Pancreas (tissue), 10 donors: ENCODE measurements around the gene KANSL3. TPM values are rescaled to one million over a fixed set of nuclear protein-coding genes. Genes with fewer than 3 reads are reported as not detected.

Experiments
- ATAC-seq, 4 donors: fragments of 200-7000 bp; cut with Tn5 transposase; one replicate each; pipeline versions ENCODE4 v1.8.0 to v1.9.1; 2020; ENCODE audit warnings: mild to moderate bottlenecking in 4 of 4, moderate library complexity in 4 of 4
- DNase-seq, 6 donors: peaks; one replicate each; pipeline ENCODE4 v3.0.0-alpha.2; 2020
- FAIRE-seq: peaks from 2 replicates; lab custom pipeline; 2012; peaks lifted over from hg19 to GRCh38; lab: Jason Lieb, UNC
- H3K27ac ChIP-seq, 4 donors: fragments of 200-600 bp; sonication (generic); 1 replicate in 3 of 4; 2 replicates in 1 of 4; pipeline versions ENCODE4 v1.5.0 to v1.8.0; 2020
- H3K27me3 ChIP-seq, 4 donors: fragments of 200-600 bp; one replicate each; pipeline ENCODE4 v1.8.0; 2021
- H3K36me3 ChIP-seq, 3 donors: fragments of 200-600 bp; sonication (generic) in 1 of 3; one replicate each; pipeline versions ENCODE4 v1.5.0 to v1.8.0; 2020 to 2021
- H3K4me1 ChIP-seq, 3 donors: fragments of 200-600 bp; one replicate each; pipeline ENCODE4 v1.8.0; 2021
- H3K4me3 ChIP-seq, 4 donors: fragments of 200-600 bp; sonication (generic) in 2 of 4; one replicate each; pipeline versions ENCODE4 v1.5.0 to v1.8.0; 2020 to 2021
- H3K9me3 ChIP-seq, 4 donors: fragments of 200-600 bp; one replicate each; pipeline ENCODE4 v1.8.0; 2021
- WGBS, 2 donors: extraction: QIAGEN DNeasy Blood & Tissue Kit; methylation state at CpG; one replicate each; pipeline ENCODE4 v1.1.7; 2013; 5-methylcytosine and 5-hydroxymethylcytosine counted together
- intact Hi-C, 3 donors: fragments of 100-400 bp; cut with DNase I; formaldehyde crosslinking; loops; one replicate each; pipeline versions ENCODE4 v1.11.1 to v1.14.2; 2022
- polyA plus RNA-seq, 2 donors: library from polyadenylated mRNA; stranded (reverse); fragments of 200-250 nt; gene quantifications; one replicate each; pipeline ENCODE4 v1.2.3, GENCODE V29; 2013
- total RNA-seq, 6 donors: library from RNA; stranded (reverse); fragmentation: NEBNext Ultra II Directional in 4 of 6; extraction: Animal tissue kit (Norgen Biotek cat#: 25700) in 4 of 6; gene quantifications; one replicate each; pipeline versions ENCODE4 v1.2.1 to v1.2.4, GENCODE V29; 2021 to 2023
- TF ChIP-seq, protein P1 (sequence below), 4 donors: fragments of 200-600 bp; sonication (generic) in 3 of 4; IDR thresholded peaks; one replicate each; pipeline versions ENCODE4 v1.5.0 to v1.8.0; 2021; ENCODE audit warnings: antibody characterized with exemption in 4 of 4
- donor health status: healthy with polysubstance abuse.
- donor health status: DM: no; HTN: no; CAD: no; lungs with moderate emphysema.
- donor health status: DM: no; HTN: no; CAD: no.
- donor health status: control.
- donor health status: control.
- donor health status: Bipolar disorder and iron deficiency.
- donor health status: DM: yes; HTN: yes; CAD: no.
- donor health status: DM: no; HTN: no; CAD: no.
- donor health status: DM: no; HTN: no; CAD: no.
- donor health status: DM: yes; HTN: yes; CAD: no.

The KANSL3 gene
- total and polyA plus RNA-seq, 8 donors, result 14.8 to 28.9 (median 19.2) TPM

DNA sequence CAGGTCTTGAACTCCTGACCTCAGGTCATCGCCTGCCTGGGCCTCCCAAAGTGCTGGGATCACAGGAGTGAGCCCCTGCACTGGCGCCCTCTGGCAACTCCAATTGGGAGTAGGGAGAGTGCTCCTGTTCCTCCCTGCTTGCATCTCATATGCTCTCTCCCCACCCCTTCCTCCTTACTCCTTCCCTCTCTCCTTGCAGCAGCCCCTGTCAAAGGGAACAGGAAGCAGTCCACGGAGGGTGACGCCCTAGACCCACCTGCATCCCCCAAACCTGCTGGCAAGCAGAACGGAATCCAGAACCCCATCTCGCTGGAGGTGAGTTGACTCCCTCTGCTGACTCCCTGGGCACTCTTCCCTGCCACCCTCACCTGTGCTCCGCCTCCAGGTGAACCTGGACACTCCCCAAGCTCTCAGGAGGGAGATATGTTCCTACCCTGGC lies 90.9 kb downstream of the KANSL3 start:
- no peak overlapping the region for H3K4me3 ChIP-seq
- 87 to 95% methylated on average over 7 of the region's 7 CpGs for WGBS, 2 donors
- FAIRE-seq (no peak), DNase-seq (no peak), ATAC-seq (no peak)
- H3K27ac ChIP-seq, result no peak overlapping the region
- TF ChIP-seq, protein P1, sequence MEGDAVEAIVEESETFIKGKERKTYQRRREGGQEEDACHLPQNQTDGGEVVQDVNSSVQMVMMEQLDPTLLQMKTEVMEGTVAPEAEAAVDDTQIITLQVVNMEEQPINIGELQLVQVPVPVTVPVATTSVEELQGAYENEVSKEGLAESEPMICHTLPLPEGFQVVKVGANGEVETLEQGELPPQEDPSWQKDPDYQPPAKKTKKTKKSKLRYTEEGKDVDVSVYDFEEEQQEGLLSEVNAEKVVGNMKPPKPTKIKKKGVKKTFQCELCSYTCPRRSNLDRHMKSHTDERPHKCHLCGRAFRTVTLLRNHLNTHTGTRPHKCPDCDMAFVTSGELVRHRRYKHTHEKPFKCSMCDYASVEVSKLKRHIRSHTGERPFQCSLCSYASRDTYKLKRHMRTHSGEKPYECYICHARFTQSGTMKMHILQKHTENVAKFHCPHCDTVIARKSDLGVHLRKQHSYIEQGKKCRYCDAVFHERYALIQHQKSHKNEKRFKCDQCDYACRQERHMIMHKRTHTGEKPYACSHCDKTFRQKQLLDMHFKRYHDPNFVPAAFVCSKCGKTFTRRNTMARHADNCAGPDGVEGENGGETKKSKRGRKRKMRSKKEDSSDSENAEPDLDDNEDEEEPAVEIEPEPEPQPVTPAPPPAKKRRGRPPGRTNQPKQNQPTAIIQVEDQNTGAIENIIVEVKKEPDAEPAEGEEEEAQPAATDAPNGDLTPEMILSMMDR (IDR thresholded peaks at IDR 0.05), result no peak
- H3K4me1 ChIP-seq, result no peaks in the 10 kb centered on the region
- H3K36me3 ChIP-seq, result no peaks in the 10 kb centered on the region
- no peaks in the 10 kb centered on the region for H3K9me3 ChIP-seq
- intact Hi-C loops, result loop anchor here in 1 of 3 donors (10.0 kb wide), 1 partner anchor 408 kb away; no protein-coding TSS in a partner anchor
- no peaks in the 10 kb centered on the region for H3K27me3 ChIP-seq

DNA sequence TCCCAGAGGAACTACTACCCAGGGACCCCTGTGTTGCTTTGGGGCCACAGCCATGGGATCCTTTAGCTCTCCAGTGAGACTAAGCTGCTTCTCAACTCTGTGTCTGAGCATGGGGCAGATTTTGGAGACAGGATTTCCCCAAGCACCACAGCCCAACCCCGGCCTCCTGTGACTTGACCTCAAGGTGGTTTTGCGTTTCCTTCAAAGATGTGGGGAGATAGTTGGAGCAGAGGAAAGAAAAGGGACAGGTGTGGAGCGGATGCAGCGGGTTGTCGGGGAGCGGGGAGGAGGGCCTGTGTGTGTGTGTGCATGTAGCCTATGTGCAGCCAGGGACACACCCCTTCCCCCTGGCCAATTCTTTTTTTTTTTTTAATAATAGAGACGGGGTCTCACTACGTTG lies 91.3 kb downstream of the KANSL3 start:
- 76 to 83% methylated on average over 8 of the region's 8 CpGs for whole genome bisulfite sequencing, 2 donors
- Histone ChIP-seq H3K27ac (no peak overlapping the region), H3K4me1 (no peaks in the 10 kb centered on the region), H3K9me3 (no peaks in the 10 kb centered on the region), H3K27me3 (no peaks in the 10 kb centered on the region), H3K4me3 (no peak overlapping the region), H3K36me3 (no peaks in the 10 kb centered on the region)
- TF ChIP-seq, protein P1 (IDR thresholded peaks at IDR 0.05), result no peak
- intact Hi-C loops, result loop anchor here in 1 of 3 donors (10.0 kb wide), 1 partner anchor 408 kb away; no protein-coding TSS in a partner anchor
- DNase-seq, result no peak
- no peak for ATAC-seq
- no peak for FAIRE-seq

DNA sequence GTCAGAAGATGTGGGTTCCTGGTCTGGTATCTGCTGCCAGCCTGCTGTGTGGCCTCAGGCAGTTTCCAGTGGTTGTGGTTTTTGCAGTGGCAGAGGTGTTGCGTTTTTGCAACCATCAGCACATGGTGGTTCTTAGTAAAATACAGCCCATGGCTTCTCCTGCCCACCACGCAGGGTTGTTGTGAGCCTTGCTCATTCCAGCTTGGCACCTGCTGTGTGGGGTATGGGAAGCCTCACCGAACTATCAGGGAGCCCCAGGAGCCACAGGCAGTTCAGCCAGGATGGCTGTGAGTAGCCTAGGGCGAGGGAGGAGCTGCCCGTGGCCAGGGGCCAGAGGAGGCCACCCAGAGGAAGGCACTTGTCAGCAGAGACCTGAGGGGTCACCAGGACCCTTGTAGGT lies 91.8 kb downstream of the KANSL3 start:
- Histone ChIP-seq H3K4me1 (no peaks in the 10 kb centered on the region), H3K9me3 (no peaks in the 10 kb centered on the region), H3K27ac (no peak overlapping the region), H3K27me3 (no peaks in the 10 kb centered on the region), H3K36me3 (no peaks in the 10 kb centered on the region), H3K4me3 (no peak overlapping the region)
- TF ChIP-seq, protein P1 (IDR thresholded peaks at IDR 0.05), result no peak
- WGBS, 2 donors, result 92% methylated on average over 5 of the region's 5 CpGs
- ATAC-seq, result no peak
- intact Hi-C loops, result loop anchor here in 1 of 3 donors (10.0 kb wide), 1 partner anchor 408 kb away; no protein-coding TSS in a partner anchor
- DNase-seq, result no peak
- FAIRE-seq, result no peak

Other genes with a start within 250 kb of the KANSL3 start
- gene NEURL3, start 133.0 kb downstream of the KANSL3 start, total RNA-seq, result 10 to 100 TPM in 5 of 6 donors, 1 to 10 TPM in 1; 8.6 to 30.4 (median 13.5) TPM
- 10 to 100 TPM; 32.4 to 73.5 TPM for gene NEURL3, start 133.0 kb downstream of the KANSL3 start, polyA plus RNA-seq
- gene ARID5A, start 101.6 kb downstream of the KANSL3 start, total RNA-seq, result 10 to 100 TPM in 1 of 6 donors, 1 to 10 TPM in 5; 3.3 to 12.0 (median 4.2) TPM
- 10 to 100 TPM; 13.7 to 20.7 TPM for gene ARID5A, start 101.6 kb downstream of the KANSL3 start, polyA plus RNA-seq
- gene FER1L5, start 4.5 kb upstream of the KANSL3 start, total RNA-seq, result 1 to 10 TPM in 3 of 6 donors, under 1 TPM in 3; 0.93 to 1.5 (median 1.2) TPM
- 1 to 10 TPM; 1.2 to 3.2 TPM for gene FER1L5, start 4.5 kb upstream of the KANSL3 start, polyA plus RNA-seq
- 10 to 100 TPM in 1 of 6 donors, 1 to 10 TPM in 5; 5.4 to 15.8 (median 6.8) TPM for gene LMAN2L, start 101.8 kb upstream of the KANSL3 start, total RNA-seq
- 10 to 100 TPM in 1 of 2 donors, 1 to 10 TPM in 1; 6.8 to 12.4 TPM for gene LMAN2L, start 101.8 kb upstream of the KANSL3 start, polyA plus RNA-seq
- gene CNNM4, start 122.6 kb upstream of the KANSL3 start, total RNA-seq, result 1 to 10 TPM; 4.8 to 6.9 (median 5.8) TPM
- 1 to 10 TPM; 3.3 to 5.6 TPM for gene CNNM4, start 122.6 kb upstream of the KANSL3 start, polyA plus RNA-seq
- 10 to 100 TPM; 16.8 to 35.1 (median 26.0) TPM for gene CNNM3, start 178.0 kb upstream of the KANSL3 start, total RNA-seq
- gene CNNM3, start 178.0 kb upstream of the KANSL3 start, polyA plus RNA-seq, result 10 to 100 TPM; 13.6 to 15.6 TPM
- 1 to 10 TPM in 5 of 6 donors, under 1 TPM in 1; 0.95 to 3.2 (median 2.4) TPM for gene ANKRD23, start 205.7 kb upstream of the KANSL3 start, total RNA-seq
- gene ANKRD23, start 205.7 kb upstream of the KANSL3 start, polyA plus RNA-seq, result 10 to 100 TPM in 1 of 2 donors, 1 to 10 TPM in 1; 8.2 to 10.9 TPM
- gene ANKRD39, start 219.7 kb upstream of the KANSL3 start, total RNA-seq, result 1 to 10 TPM; 4.7 to 8.9 (median 5.7) TPM
- gene ANKRD39, start 219.7 kb upstream of the KANSL3 start, polyA plus RNA-seq, result 10 to 100 TPM; 13.2 to 14.9 TPM
- gene SEMA4C, start 231.8 kb upstream of the KANSL3 start, total RNA-seq, result 10 to 100 TPM in 2 of 6 donors, 1 to 10 TPM in 4; 6.7 to 21.8 (median 8.3) TPM
- 10 to 100 TPM; 14.0 to 17.2 TPM for gene SEMA4C, start 231.8 kb upstream of the KANSL3 start, polyA plus RNA-seq